Measurements from ENCODE around the gene IPO11.
"Not testable (repeated sequence)": the region's sequence is repeated elsewhere in the genome, so short reads cannot be mapped to it uniquely, and the experiment has no call there.

The IPO11 gene

GRCh38 chr5:62608529-62609511 is 196.3 kb downstream of the IPO11 start:
- no peak for DNase-seq
- in situ Hi-C loops (cut with HindIII; ENCODE audit: low pct_ligation_motif_present, low pct_unique_long_range_greater_than_20kb, low sequenced_read_pairs): no loop called here

- DNase-seq: no peak
- in situ Hi-C loops (cut with HindIII; ENCODE audit: low pct_ligation_motif_present, low pct_unique_long_range_greater_than_20kb, low sequenced_read_pairs): no loop called here
Measured at GRCh38 chr5:62614355-62614754, 201.8 kb downstream of the IPO11 start.

GRCh38 chr5:62616615-62617277 is 204.2 kb downstream of the IPO11 start:
- no peak for DNase-seq
- in situ Hi-C loops (cut with HindIII; ENCODE audit: low pct_ligation_motif_present, low pct_unique_long_range_greater_than_20kb, low sequenced_read_pairs): no loop called here

- no peak for DNase-seq
- in situ Hi-C loops (cut with HindIII; ENCODE audit: low pct_ligation_motif_present, low pct_unique_long_range_greater_than_20kb, low sequenced_read_pairs): no loop called here
Measured at GRCh38 chr5:62617943-62618342, 205.4 kb downstream of the IPO11 start.

DNA sequence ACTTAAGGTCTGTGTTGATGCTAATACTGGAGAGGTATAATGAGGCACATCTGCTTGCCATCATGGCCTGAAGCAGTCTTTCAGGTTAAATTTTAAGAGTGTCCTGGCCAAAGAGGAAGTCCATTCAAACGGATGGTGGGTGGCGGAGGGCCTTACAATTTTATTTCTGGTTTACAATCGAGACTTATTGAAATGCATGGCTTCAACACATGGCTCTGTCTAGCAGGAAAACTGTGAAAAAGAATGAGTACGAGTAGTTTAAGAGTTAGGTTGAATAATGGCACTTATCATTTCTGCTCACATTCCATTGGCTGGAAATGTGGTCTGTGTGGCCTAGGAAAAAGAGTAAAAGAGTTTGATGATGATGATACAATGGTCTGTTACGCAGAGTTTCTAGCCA is 208.2 kb downstream of the IPO11 start:
- in situ Hi-C loops (cut with HindIII; ENCODE audit: low pct_ligation_motif_present, low pct_unique_long_range_greater_than_20kb, low sequenced_read_pairs): no loop called here
- DNase-seq: no peak

DNA sequence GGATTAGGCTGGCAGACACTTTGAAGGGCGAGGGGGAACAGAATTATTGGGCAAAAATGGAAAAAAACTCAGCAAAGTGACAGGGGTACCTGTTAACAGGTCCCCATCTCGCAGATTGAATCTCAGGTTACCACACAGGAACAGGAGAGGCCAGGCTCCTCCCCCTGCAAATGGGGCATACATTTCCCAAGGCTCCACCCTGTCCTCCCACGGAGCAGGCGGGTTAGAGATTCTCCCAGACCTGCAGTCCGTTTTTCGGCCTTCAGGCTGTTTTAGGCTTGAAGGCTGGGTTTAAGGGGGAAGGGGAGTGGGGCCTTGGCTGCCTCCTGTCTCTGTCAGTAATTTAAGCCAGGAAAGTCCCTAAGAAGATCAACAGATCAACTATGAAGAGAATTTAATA is 208.7 kb downstream of the IPO11 start:
- no peak for DNase-seq

DNA sequence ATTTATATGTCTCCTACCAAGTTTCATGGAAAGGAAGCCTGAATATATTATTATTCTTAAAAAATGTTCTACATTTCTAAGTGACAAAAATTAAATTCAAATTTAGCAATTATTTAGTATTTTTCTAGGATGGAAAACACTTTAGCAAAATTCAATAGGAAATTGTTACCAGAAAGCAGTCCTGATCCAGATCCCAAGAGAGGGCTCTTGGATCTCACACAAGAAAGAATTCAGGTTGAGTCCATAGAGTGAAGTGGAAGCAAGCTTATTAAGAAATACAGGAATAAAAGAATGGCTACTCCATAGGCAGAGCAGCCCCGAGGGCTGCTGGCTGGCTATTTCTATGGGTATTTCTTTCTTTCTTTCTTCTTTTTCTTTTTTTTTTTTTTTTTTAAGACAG is 210.7 kb downstream of the IPO11 start:
- in situ Hi-C loops (cut with HindIII; ENCODE audit: low pct_ligation_motif_present, low pct_unique_long_range_greater_than_20kb, low sequenced_read_pairs): no loop called here
- no peak for DNase-seq

More for the DNA sequence above, 208.7 kb downstream of the IPO11 start:
- in situ Hi-C loops (cut with HindIII; ENCODE audit: low pct_ligation_motif_present, low pct_unique_long_range_greater_than_20kb, low sequenced_read_pairs): no loop called here

DNA sequence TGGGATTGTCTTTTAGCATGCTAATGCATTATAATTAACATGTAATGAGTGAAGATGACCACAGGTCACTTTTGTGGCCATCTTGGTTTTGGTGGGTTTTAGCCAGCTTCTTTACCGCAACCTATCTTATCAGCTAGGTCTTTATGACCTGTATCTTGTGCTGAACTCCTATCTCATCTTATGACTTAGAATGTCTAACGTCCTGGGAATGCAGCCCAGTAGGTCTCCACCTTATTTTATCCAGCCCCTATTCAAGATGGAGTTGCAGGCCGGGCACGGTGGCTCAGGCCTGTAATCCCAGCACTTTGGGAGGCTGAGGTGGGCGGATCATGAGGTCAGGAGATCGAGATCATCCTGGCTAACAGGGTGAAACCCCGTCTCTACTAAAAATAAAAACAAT is 211.9 kb downstream of the IPO11 start:
- in situ Hi-C loops (cut with HindIII; ENCODE audit: low pct_ligation_motif_present, low pct_unique_long_range_greater_than_20kb, low sequenced_read_pairs); DNase-seq: not testable (repeated sequence)

DNA sequence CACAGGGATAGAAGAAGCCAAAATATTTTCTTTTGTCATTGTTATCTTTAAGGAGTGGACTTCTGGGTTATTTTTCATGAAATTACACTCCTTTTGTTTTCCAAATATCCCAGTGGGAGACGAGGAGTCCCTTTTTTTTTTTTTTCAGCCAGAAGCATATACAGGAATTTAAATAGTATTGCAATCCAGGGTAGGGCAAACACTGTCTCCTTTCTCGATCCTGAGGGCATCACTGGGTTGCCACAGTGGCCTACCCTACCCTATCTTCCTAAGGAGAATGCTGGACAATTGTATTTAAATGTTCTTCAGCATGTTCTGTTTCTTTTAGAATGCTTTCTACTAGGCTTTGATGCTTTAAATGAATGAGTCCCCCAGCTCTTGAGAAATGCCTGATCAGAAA is 214.0 kb downstream of the IPO11 start:
- in situ Hi-C loops (cut with HindIII; ENCODE audit: low pct_ligation_motif_present, low pct_unique_long_range_greater_than_20kb, low sequenced_read_pairs): no loop called here
- DNase-seq: no peak

- no peak for DNase-seq
- in situ Hi-C loops (cut with HindIII; ENCODE audit: low pct_ligation_motif_present, low pct_unique_long_range_greater_than_20kb, low sequenced_read_pairs): no loop called here
Measured at GRCh38 chr5:62627121-62627520, 214.6 kb downstream of the IPO11 start.

DNA sequence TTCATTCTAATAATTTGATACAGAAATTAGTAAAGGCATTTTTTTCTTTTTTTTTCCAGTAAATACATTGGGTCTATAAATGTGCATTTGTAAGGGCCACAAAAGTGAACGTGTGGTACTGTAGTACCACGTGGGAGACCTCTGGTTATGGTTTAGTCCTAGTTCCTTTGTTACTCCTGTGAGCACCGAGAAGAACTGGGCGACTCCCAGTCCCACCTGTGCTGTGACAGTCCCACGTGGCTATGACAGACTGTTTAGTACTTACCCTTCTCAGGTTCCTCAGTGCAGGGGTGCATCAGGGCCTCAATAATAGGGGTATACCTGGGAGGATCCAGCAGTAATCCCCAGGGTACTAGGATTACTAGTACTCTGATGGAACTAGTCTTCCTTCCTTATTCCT is 215.3 kb downstream of the IPO11 start:
- DNase-seq: no peak
- in situ Hi-C loops (cut with HindIII; ENCODE audit: low pct_ligation_motif_present, low pct_unique_long_range_greater_than_20kb, low sequenced_read_pairs): no loop called here

DNA sequence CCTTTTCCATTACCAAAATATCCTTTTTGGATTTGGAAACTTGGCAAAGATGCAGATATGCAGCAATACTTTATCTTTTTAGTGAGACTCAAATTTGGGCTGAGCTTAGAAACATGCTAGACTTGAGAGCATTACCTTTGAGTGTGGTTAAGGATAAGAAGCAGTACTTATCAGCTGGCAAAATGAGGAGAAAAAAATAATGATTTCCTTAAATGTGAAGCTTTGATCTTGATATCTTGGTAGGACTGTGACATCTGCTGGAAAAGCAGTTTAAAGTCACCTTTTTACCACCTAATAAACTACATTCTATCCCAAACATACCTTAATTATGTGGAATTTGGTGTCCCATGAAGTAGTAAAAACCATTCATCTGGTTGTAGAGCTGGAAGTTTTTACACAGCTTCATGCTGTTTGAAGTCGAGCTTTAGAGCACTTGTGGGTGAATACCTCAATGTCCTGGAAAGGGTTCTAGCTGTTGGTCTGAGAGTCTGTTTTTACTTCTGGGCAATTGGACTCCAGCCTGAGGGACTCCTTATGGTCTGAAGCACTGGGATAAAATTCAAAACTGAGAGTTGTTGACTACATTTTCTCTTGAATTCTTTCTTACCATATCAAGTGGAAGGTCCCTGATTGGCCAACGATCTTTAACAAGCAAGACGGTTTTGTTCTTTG is 219.5 kb downstream of the IPO11 start:
- DNase-seq: no peak
- in situ Hi-C loops (cut with HindIII; ENCODE audit: low pct_ligation_motif_present, low pct_unique_long_range_greater_than_20kb, low sequenced_read_pairs): no loop called here

GRCh38 chr5:62633243-62633642 is 220.7 kb downstream of the IPO11 start:
- in situ Hi-C loops (cut with HindIII; ENCODE audit: low pct_ligation_motif_present, low pct_unique_long_range_greater_than_20kb, low sequenced_read_pairs): no loop called here
- DNase-seq: no peak

- DNase-seq: no peak
- in situ Hi-C loops (cut with HindIII; ENCODE audit: low pct_ligation_motif_present, low pct_unique_long_range_greater_than_20kb, low sequenced_read_pairs): no loop called here
Measured at GRCh38 chr5:62640446-62640845, 227.9 kb downstream of the IPO11 start.

GRCh38 chr5:62642468-62642867 is 229.9 kb downstream of the IPO11 start:
- no peak for DNase-seq
- in situ Hi-C loops (cut with HindIII; ENCODE audit: low pct_ligation_motif_present, low pct_unique_long_range_greater_than_20kb, low sequenced_read_pairs): no loop called here

DNA sequence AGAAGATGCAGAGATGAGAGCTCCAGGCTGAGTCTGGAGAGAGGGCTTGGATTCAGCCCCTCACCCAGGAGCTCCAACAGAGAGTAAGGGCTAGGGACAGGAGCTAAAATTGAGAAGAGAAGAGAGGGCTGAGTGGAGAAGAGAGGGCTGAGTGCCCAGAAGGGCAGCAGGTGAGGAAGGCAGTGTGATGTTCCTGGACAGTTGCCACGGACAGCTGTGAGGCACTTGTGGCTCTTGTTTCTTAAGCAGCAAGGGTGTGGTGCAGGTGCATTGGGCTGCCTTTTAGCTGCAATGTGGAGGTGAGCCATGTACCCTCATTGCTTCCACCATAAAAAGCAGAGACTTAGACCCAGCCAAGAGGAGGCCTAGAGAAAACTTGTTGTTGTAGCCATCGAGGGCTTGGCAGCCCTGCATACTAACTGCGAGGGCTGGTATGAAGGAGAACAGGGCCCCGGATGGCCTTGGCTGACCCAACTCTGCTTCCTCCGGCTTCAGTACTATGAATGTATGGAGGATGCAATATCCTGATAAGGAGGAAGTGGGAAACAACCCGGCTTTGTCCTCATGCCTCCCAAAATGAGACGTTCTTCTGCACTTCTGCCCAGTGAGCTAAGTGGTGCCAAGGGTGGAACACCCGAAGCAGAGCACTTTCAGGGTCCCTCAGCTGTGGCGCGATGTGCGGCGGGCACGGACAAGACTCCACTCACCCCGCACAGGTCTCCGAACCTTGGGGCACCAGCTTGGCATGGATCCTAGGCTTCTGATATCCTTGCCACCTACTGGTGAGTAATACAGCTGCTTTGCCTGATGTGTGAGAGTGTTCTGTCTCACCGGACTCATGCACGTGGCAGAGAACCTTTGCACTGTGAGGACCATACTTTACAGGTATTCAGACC is 231.2 kb downstream of the IPO11 start:
- in situ Hi-C loops (cut with HindIII; ENCODE audit: low pct_ligation_motif_present, low pct_unique_long_range_greater_than_20kb, low sequenced_read_pairs): no loop called here
- DNase-seq: no peak

DNA sequence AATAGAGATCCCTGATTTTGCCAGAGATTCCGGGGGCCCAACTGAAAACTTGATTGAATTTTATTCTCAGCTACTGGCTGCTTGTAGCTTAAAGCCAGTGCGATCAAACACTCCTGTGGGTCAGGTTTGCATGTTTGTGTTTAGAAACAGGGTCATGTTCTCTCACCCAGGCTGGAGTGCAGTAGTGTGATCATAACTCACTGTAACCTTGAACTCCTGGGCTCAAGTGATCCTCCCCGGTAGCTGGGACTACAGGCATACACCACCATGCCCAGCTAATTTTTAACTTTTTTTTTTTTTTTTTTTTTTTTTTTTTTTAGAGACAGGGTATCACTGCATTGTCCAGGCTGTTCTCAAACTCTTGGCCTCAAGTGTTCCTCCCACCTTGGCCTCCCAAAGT is 232.7 kb downstream of the IPO11 start:
- DNase-seq: no peak
- in situ Hi-C loops (cut with HindIII; ENCODE audit: low pct_ligation_motif_present, low pct_unique_long_range_greater_than_20kb, low sequenced_read_pairs): no loop called here

DNA sequence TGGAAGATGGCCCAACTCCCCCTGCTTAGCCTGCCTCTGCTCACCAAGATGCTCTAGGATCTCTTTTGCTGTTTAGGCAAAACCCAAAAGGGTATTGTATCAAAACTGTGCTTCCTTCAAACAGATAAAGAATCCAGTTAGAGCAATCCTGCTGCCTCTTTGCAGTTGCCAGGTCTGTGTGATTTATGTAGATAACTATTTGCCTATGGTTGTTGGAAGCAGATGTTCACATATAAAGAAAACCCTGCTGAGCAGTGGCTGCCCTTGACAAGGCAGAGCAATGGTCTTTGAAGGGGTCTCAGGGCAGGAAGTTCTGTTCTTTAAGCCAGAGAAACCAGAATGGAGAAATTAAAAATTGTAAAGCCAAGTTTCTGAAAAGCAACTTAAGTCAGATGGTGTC is 234.7 kb downstream of the IPO11 start:
- in situ Hi-C loops (cut with HindIII; ENCODE audit: low pct_ligation_motif_present, low pct_unique_long_range_greater_than_20kb, low sequenced_read_pairs): no loop called here
- no peak for DNase-seq

All from ACHN (cell line).